Subcutaneous adipose tissue (tissue), 4 donors: ENCODE results near the gene CHL1. TPM values are rescaled to one million over a fixed set of nuclear protein-coding genes. Genes with fewer than 3 reads are reported as not detected.

ENCODE experiments used
- CTCF ChIP-seq: fragments of 450-650 bp; IDR thresholded peaks from one replicate; pipeline ENCODE4 v1.5.1; 2016; ENCODE audit warnings: low read depth, mild to moderate bottlenecking, control low read depth, antibody characterized with exemption, moderate library complexity
- total RNA-seq, 4 donors: library from RNA; depleted of rRNA; stranded (reverse); fragments of >200 nt; gene quantifications; one replicate each; pipeline ENCODE4 v1.1.0, GENCODE V29; 2016

CHL1 gene
- total RNA-seq, 4 donors from 2014 or later, result 34.4 to 173 (median 45.5) TPM

- TF ChIP-seq CTCF, result no peak
Observed at GRCh38 chr3:192215-192929, 4.2 kb upstream of the CHL1 start.

DNA sequence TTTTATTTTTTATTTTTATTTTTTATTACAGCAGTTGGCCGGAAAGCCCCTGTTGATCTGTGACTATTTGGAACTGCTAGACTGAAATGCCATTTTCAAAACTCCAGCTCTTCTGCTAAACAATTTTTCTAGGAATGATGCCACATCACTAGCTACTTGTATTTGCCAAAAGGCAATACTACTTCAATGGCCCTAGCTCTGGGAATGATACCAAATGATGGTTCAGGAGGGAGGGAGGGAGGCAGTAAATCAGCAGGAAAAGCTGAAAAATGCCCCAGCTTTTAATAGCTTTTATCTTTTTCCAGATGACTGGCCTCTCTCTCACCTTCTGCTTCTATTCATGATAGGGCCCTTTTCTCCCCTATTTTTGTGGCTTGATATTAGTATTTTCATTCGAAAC lies 2.6 kb upstream of the CHL1 start:
- no peak for TF ChIP-seq CTCF

DNA sequence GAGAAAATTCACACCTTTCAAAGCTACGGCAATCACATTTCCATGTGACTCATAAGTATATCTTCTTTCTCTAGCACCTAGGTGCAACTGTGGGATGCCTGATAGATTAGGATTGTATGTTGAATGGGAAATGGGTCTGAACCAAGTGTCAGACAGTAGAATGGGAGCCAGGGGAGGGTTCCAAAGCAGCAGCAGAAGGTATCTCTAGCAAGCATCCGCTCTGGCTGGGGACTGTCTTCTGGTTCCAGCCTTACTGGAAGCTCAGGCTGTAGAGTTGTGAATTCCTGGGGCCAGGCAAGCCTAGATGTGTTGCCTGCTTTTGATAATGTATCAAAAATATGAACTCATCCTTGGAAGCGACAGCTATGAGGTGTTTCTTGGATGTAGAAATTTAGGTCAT lies 2.1 kb upstream of the CHL1 start:
- no peak for TF ChIP-seq CTCF

DNA sequence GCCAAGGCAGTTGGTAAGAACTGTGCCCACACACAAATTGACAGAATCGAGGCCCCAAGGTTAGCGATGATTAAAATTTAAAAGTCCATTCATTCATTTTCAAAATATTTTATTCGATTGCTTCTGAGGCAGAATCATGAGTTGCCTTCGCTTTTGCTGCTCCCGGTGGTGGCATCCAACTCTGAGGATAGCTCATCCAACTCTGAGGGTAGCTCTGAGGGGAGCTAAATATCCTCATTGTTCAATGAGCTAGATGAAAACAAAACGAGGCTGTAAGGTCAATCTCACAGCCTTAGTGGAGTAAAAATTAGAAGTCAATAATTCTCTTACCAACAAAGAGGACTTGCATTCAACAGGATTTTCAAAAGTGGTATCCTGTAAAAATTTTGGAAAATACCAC lies 897 bp upstream of the CHL1 start:
- no peak for TF ChIP-seq CTCF

- TF ChIP-seq CTCF, result no peak
Observed at GRCh38 chr3:197149-197827, 725 bp downstream of the CHL1 start.

DNA sequence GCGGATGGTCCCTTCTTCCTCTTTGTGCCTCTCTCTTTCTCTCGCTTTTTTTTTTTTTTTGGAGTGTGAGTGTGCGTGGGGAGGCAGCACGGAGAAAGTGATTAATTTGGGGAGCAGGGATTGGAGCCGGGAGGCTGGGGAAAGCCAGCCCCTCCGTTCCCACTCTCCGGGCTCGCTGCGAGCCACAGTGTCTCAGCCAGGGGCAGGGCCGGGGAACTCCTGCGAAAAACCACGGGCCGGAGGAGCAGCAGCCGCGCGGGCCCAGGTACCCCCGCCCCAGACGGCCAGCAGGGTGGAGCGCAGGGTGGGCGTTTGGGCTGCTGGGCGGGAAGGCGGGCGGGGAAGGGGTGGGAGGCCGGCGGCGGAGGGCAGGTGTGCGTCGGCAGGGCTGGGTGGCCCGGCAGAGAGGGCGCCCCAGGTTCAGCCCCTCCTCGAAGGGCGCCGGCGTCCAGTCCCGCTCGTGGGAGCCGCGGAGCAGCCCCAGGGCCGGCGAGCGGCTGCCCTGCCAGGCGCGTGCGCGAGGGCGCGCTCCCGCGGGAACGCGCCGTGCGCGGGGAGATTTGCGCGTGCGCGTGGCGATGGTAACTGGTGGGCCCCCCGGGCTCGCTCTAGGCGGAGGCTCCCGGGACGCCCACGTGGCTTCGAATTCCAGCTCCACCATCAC lies 1.4 kb downstream of the CHL1 start:
- no peak for TF ChIP-seq CTCF

DNA sequence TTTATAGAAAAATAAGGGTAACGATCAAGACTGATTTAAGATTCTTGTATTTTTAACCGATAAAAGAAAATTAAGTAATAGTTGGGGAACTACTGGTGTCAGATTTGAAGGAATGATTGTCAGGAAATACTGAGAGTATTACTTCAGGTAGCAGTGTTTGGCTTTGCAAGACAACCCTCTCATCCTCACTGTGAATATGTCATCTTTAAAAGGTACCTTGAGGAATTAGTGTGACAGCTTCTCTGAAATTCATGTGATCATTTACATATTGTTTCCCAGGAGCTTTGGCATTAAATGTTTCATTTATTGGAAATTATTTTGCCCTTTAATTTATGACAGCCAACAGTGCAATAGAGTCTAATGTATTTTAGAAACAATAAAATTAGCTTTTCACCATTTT lies 3.3 kb downstream of the CHL1 start:
- TF ChIP-seq CTCF, result no peak
